Superior temporal gyrus (tissue), 1 donor: ENCODE data around the gene MGMT.

ENCODE experiments used
- DNase-seq: peaks from one replicate; pipeline ENCODE4 v3.0.0-alpha.2; 2016; ENCODE audit errors: extremely low spot score

The MGMT gene

GRCh38 chr10:129709101-129709500, 242.1 kb downstream of the MGMT start:
- no peak for DNase-seq

GRCh38 chr10:129709627-129710509, 242.8 kb downstream of the MGMT start:
- DNase-seq, result no peak

GRCh38 chr10:129710510-129710847, 243.4 kb downstream of the MGMT start:
- DNase-seq, result no peak

- no peak for DNase-seq
Observed at GRCh38 chr10:129711291-129711690, 244.2 kb downstream of the MGMT start.

- DNase-seq, result no peak
Observed at GRCh38 chr10:129712000-129712399, 245.0 kb downstream of the MGMT start.

GRCh38 chr10:129713659-129714265, 246.7 kb downstream of the MGMT start:
- DNase-seq, result no peak

- no peak for DNase-seq
Observed at GRCh38 chr10:129715805-129716204, 248.8 kb downstream of the MGMT start.

- peak; percentile 8 for DNase-seq
Observed at GRCh38 chr10:129716211-129716681, 249.2 kb downstream of the MGMT start.

GRCh38 chr10:129716881-129717280, 249.8 kb downstream of the MGMT start:
- DNase-seq, result no peak

- no peak for DNase-seq
Observed at GRCh38 chr10:129717816-129718547, 250.9 kb downstream of the MGMT start.

- no peak for DNase-seq
Observed at GRCh38 chr10:129718548-129719414, 251.7 kb downstream of the MGMT start.

GRCh38 chr10:129719415-129719739, 252.3 kb downstream of the MGMT start:
- no peak for DNase-seq

GRCh38 chr10:129719889-129720590, 253.0 kb downstream of the MGMT start:
- DNase-seq, result no peak

- DNase-seq, result no peak
Observed at GRCh38 chr10:129725011-129725410, 258.0 kb downstream of the MGMT start.

- DNase-seq, result no peak
Observed at GRCh38 chr10:129725482-129725881, 258.4 kb downstream of the MGMT start.

- DNase-seq, result no peak
Observed at GRCh38 chr10:129725890-129726631, 259.0 kb downstream of the MGMT start.

- DNase-seq, result no peak
Observed at GRCh38 chr10:129727071-129727470, 260.0 kb downstream of the MGMT start.

- DNase-seq, result no peak
Observed at GRCh38 chr10:129727495-129727894, 260.5 kb downstream of the MGMT start.

- no peak for DNase-seq
Observed at GRCh38 chr10:129728246-129728820, 261.3 kb downstream of the MGMT start.
